Measurements from ENCODE around the gene MED13.
"Not testable (repeated sequence)": the region's sequence is repeated elsewhere in the genome, so short reads cannot be mapped to it uniquely, and the experiment has no call there.

Gene MED13

GRCh38 chr17:62085511-62086408, 20.7 kb upstream of the MED13 start:
- DNase-seq = peak; percentile 16

- DNase-seq = no peak
Measured at GRCh38 chr17:62084585-62084984, 19.5 kb upstream of the MED13 start.

GRCh38 chr17:62083651-62084050, 18.6 kb upstream of the MED13 start:
- DNase-seq = no peak

GRCh38 chr17:62080647-62081046, 15.6 kb upstream of the MED13 start:
- DNase-seq = no peak

GRCh38 chr17:62078009-62078408, 12.9 kb upstream of the MED13 start:
- no peak for DNase-seq

- no peak for DNase-seq
Measured at GRCh38 chr17:62076864-62077788, 12.0 kb upstream of the MED13 start.

- DNase-seq = peak; percentile 10
Measured at GRCh38 chr17:62075308-62075815, 10.3 kb upstream of the MED13 start.

GRCh38 chr17:62073993-62074392, 8.9 kb upstream of the MED13 start:
- DNase-seq = no peak

GRCh38 chr17:62072855-62073254, 7.8 kb upstream of the MED13 start:
- DNase-seq = not testable (repeated sequence)

- no peak for DNase-seq
Measured at GRCh38 chr17:62070900-62071299, 5.8 kb upstream of the MED13 start.

GRCh38 chr17:62067165-62068145, 2.4 kb upstream of the MED13 start:
- no peak for DNase-seq

GRCh38 chr17:62065611-62066468, 762 bp upstream of the MED13 start:
- peak; percentile 99 for DNase-seq

- no peak for DNase-seq
Measured at GRCh38 chr17:62064029-62064790, 868 bp downstream of the MED13 start.

- no peak for DNase-seq
Measured at GRCh38 chr17:62062944-62063343, 2.1 kb downstream of the MED13 start.

GRCh38 chr17:62062302-62062701, 2.8 kb downstream of the MED13 start:
- DNase-seq = no peak

GRCh38 chr17:62059414-62059813, 5.7 kb downstream of the MED13 start:
- no peak for DNase-seq

GRCh38 chr17:62058611-62059010, 6.5 kb downstream of the MED13 start:
- DNase-seq = no peak

- DNase-seq = no peak
Measured at GRCh38 chr17:62057696-62058095, 7.4 kb downstream of the MED13 start.

GRCh38 chr17:62052765-62053338, 12.2 kb downstream of the MED13 start:
- no peak for DNase-seq

GRCh38 chr17:62051053-62051452, 14.0 kb downstream of the MED13 start:
- DNase-seq = no peak
